Fibroblast of villous mesenchyme (primary cell): ENCODE results near the gene HAP1. TPM values are rescaled to one million over a fixed set of nuclear protein-coding genes. Genes with fewer than 3 reads are reported as not detected.
A peak's percentile ranks its signal among the peaks of the same experiment; 100 is the strongest.

Experiments
- DNase-seq: peaks from one replicate; pipeline ENCODE4 v3.0.0-alpha.2; 2010; ENCODE audit warnings: low read depth
- H3K4me3 ChIP-seq: 2 replicates; pipeline ENCODE4 v1.5.1; 2011; ENCODE audit warnings: low read depth, mild to moderate bottlenecking, low read length
- total RNA-seq: library from RNA; depleted of rRNA; stranded (reverse); fragments of >200 nt; gene quantifications from 2 replicates; pipeline ENCODE4 v1.2.3, GENCODE V29; 2012
- TF ChIP-seq, protein P1 (sequence below): IDR thresholded peaks from 2 replicates; pipeline ENCODE4 v1.5.1; 2012; ENCODE audit warnings: low read depth, mild to moderate bottlenecking, low read length; ENCODE audit not compliant: insufficient read depth

Gene HAP1
- total RNA-seq, 1 donor, result under 0.01 TPM

DNA sequence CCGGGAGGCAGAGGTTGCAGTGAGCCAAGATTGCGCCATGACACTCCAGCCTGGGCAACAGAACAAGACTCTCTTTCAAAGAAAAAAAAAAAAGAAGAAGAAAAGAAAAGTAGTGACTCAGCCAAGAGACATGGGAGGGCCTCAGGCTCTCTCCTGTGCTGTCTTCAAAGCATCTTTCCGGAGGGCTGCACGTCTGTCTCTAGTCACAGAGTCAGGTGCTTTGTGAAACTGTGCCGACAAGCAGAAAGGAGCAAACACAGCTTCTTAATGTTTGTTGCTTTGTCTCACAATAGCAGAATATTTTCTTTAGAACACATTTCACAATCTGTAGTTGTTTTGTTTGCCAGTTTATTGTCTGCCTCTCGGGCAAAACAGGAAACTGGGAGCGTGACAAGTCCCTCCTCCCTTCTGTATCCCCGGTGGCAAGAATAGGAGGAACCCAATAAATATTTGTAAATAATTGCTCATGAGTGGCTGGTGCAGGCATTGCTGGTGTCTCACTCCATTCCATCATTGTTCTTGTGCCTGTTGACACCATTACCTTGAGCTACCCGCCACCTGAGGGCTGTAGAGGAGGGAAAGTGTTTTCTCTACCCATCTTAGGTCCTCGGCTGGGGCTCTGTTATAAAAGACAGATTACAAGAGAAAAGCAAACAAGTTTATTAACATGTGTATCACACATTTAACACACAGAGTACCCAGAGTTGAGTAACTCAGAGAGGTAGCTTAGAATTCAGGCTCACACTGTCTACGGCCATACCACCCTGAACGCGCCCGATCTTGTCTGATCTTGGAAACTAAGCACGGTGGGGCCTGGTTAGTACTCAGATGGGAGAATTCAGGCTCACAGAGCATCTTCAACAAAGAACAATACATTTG is 16.8 kb downstream of the HAP1 start:
- TF ChIP-seq, protein P1, sequence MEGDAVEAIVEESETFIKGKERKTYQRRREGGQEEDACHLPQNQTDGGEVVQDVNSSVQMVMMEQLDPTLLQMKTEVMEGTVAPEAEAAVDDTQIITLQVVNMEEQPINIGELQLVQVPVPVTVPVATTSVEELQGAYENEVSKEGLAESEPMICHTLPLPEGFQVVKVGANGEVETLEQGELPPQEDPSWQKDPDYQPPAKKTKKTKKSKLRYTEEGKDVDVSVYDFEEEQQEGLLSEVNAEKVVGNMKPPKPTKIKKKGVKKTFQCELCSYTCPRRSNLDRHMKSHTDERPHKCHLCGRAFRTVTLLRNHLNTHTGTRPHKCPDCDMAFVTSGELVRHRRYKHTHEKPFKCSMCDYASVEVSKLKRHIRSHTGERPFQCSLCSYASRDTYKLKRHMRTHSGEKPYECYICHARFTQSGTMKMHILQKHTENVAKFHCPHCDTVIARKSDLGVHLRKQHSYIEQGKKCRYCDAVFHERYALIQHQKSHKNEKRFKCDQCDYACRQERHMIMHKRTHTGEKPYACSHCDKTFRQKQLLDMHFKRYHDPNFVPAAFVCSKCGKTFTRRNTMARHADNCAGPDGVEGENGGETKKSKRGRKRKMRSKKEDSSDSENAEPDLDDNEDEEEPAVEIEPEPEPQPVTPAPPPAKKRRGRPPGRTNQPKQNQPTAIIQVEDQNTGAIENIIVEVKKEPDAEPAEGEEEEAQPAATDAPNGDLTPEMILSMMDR, result no peak
- H3K4me3 ChIP-seq, result no peak overlapping the region
- peak; percentile 85 for DNase-seq

DNA sequence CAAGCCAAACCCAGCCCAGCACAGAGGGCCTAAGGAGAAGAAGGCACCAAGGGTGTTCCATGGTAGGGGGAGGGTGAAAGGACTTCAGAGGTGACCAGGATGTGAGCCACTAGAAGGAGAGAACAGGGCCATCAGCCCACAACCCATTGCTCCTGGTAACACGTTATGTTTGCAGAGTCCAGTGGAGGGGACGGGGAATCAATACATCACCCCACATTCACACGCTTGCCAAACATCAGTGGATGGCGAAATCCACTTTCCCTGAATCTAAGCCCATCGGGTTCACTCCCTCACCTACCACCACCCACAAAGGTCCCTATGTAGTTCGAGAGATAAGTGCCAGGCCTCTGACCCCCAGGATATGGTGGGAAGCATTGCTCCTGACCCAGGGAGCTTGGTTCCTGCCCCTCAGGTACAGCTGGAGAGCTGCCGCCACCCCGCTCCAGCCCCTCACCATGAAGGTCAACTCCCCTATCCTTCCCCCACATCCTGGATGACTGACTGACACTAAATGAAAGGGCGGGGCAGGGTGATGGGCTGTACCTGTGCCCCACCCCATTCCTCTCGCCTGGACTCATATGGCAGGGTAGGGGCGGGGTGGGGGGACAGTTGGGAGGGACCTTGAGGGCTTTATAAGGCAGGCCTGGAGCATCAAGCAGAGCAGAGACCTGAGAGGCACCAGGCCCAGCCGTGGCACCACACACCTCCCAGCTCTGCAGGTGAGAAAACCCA is 22.6 kb downstream of the HAP1 start, which contains the start of gene GAST:
Gene GAST, plus strand, starts transcription at position 663 of the 732 bp plus-strand sequence. CDS start 3,106 bp downstream, outside the sequence.
- H3K4me3 ChIP-seq, result no peak within 1 kb of the TSS
- DNase-seq, result no peak
- TF ChIP-seq, protein P1, result no peak

DNA sequence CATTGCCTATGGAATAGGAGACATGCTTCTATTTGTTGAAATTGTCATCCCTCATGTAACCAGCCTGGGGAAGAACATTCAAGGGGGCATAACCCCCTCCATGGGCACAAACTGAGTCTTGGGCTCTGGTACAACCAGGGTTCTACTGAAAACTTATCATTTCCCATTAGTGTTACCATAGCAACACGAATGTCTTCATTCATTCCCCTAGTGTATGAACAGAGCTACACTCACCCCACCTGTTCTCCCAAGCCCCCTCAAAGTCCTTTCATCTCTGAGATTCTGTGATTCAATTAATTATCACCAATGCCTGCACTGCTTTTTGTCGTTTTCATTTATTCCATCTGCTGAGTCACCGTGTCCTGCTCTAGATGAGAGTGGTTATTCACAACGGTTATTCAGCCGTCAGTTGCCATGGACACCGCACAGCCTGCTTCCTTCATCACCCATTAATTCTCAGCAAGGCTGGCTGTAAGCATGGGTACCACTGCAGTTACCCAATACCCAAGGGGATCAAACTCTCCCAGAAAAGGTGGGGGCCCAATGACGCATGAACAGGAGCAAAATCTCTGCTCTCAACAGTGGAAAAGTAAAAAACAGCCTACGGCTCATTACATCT is 23.9 kb downstream of the HAP1 start:
- TF ChIP-seq, protein P1, result no peak
- DNase-seq, result peak; percentile 76
- no peak overlapping the region for H3K4me3 ChIP-seq

DNA sequence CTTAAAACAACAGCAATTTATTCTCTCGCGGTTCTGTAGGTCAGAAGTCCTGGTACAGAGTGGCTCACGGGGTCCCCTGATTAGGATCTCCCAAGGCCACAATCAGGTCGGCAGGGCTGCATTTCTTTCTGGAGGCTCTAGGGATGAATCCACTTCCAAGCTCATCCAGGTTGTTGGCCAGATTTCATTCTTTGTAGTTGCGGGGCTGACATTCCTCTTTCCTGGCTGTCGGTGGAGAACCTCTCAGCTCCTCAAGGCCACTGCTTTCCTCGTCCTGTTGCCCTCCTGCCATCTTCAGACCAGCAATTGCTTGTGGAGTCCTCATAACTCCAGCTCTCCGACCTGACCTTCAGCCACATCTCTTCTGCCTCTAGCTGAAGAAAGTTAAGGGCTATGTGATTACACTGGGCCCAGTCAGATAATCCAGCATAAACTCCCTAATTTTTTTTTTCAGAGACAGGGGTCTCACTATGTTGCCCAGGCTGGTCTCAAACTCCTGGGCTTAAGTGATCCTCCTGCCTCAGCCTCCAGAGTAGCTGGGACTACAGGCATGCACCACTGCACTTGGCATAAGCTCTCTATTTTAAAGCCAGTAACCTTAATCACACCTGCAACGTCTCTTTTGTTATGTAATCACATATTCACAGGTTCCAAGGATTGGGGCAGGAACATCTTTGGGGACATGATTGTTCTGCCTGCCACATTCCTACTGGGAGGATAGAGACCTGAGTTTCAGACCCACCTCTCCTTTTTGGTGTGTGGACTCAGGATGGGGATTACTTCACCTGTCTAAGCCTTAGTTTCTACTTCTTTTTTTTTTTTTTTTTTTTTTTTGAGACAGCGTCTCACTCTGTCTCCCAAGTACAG is 26.4 kb downstream of the HAP1 start:
- TF ChIP-seq, protein P1, result no peak
- no peak for DNase-seq
- H3K4me3 ChIP-seq, result no peak overlapping the region

DNA sequence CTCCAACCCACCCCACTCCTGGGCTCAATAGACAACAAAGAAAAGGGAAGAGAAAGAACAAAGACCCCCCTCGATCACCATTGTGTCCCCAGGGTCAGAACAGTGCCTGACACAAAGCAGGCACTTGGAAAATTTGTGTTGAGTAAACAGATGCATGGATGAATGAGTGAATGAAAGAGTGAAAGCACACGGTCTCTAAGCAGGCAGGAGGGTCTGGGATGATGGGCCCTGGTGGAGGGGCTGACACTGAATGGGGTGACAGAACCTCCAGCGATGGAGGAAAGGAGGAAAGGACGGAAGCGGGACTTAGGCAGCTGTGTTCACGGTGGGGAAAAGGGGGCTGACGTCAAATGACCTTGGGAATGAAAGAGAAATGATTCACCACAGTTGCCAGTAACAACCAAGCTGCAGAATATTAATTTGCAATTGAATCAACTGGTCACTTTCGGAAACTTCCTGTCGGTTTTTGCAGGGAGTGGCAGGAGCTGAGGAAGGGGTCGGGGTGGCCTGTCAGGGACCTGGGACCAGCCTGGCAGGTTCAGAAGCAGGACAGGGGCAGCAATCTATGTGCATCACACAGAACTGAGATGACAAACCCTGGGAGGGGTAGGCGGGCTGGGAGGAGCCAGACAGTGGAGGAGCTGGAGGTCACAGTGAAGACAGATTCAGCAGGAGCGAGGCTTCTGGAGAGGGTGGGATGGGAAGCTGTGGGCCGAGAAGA is 29.0 kb downstream of the HAP1 start:
- no peak overlapping the region for H3K4me3 ChIP-seq
- TF ChIP-seq, protein P1, result no peak
- peak; percentile 57 for DNase-seq
